Measurements from ENCODE around the gene SETD6. TPM values are rescaled to one million over a fixed set of nuclear protein-coding genes. Genes with fewer than 3 reads are reported as not detected.

The SETD6 gene
- total RNA-seq, 2 donors from 2014 or later = 37.2 to 42.3 TPM

GRCh38 chr16:58543685-58544084 lies 28.4 kb downstream of the SETD6 start:
- Mint-ChIP-seq H3K27ac (no peak overlapping the region), H3K27me3 (ENCODE audit: insufficient read depth) (no peaks in the 10 kb centered on the region), H3K4me1 (no peaks in the 10 kb centered on the region), H3K9me3 (no peaks in the 10 kb centered on the region), H3K4me3 (no peak overlapping the region), H3K36me3 (ENCODE audit: low read depth) (peaks cover 88% of the 10 kb centered on the region)
- no peak overlapping the region for H3K4me3 ChIP-seq (ENCODE audit: low read length)
- no peak overlapping the region for H3K27ac ChIP-seq (ENCODE audit: low read depth, low read length)
- 89 to 93% methylated on average over 7 to 8 of the region's 8 CpGs for WGBS, 2 experiments (ENCODE audit: insufficient coverage in 1 of 2, insufficient read length in 1 of 2)
- H3K9me3 ChIP-seq (ENCODE audit: control insufficient read depth, low read length) = no peaks in the 10 kb centered on the region
- no peaks in the 10 kb centered on the region for H3K4me1 ChIP-seq (ENCODE audit: control insufficient read depth, insufficient read depth, low read length)
- peaks cover 97% of the 10 kb centered on the region for H3K36me3 ChIP-seq (ENCODE audit: control insufficient read depth, insufficient read depth, low read length)
- no peak overlapping the region for H3K9ac ChIP-seq (ENCODE audit: extremely low read depth, low read length, poor library complexity, severe bottlenecking)
- no peaks in the 10 kb centered on the region for H3K27me3 ChIP-seq (ENCODE audit: control insufficient read depth, insufficient read depth, low read length, poor library complexity, severe bottlenecking)
- no peak for DNase-seq
- no peak for TF ChIP-seq CTCF (conservative IDR thresholded peaks at IDR 0.05)

GRCh38 chr16:58548378-58548777 lies 33.1 kb downstream of the SETD6 start:
- DNase-seq = no peak
- Histone ChIP-seq H3K9ac (ENCODE audit: extremely low read depth, low read length, poor library complexity, severe bottlenecking) (no peak overlapping the region), H3K27ac (ENCODE audit: low read depth, low read length) (no peak overlapping the region), H3K9me3 (ENCODE audit: control insufficient read depth, low read length) (no peaks in the 10 kb centered on the region), H3K27me3 (ENCODE audit: control insufficient read depth, insufficient read depth, low read length, poor library complexity, severe bottlenecking) (no peaks in the 10 kb centered on the region), H3K4me3 (ENCODE audit: low read length) (no peak overlapping the region), H3K36me3 (ENCODE audit: control insufficient read depth, insufficient read depth, low read length) (peaks cover 95% of the 10 kb centered on the region), H3K4me1 (ENCODE audit: control insufficient read depth, insufficient read depth, low read length) (no peaks in the 10 kb centered on the region)
- TF ChIP-seq CTCF (conservative IDR thresholded peaks at IDR 0.05) = no peak
- Mint-ChIP-seq H3K27me3 (ENCODE audit: insufficient read depth) (no peaks in the 10 kb centered on the region), H3K4me1 (no peaks in the 10 kb centered on the region), H3K4me3 (no peak overlapping the region), H3K27ac (peak overlapping the region; percentile 21), H3K36me3 (ENCODE audit: low read depth) (peaks cover 87% of the 10 kb centered on the region), H3K9me3 (no peaks in the 10 kb centered on the region)
- WGBS, 2 experiments (ENCODE audit: insufficient coverage in 1 of 2, insufficient read length in 1 of 2) = 87 to 100% methylated on average over 1 to 2 of the region's 2 CpGs

- peaks cover 83% of the 10 kb centered on the region for H3K36me3 Mint-ChIP-seq (ENCODE audit: low read depth)
- WGBS, 2 experiments (ENCODE audit: insufficient coverage in 1 of 2, insufficient read length in 1 of 2) = 94 to 100% methylated on average over 3 of the region's 3 CpGs
- H3K9me3 Mint-ChIP-seq = no peaks in the 10 kb centered on the region
- Histone ChIP-seq H3K9ac (ENCODE audit: extremely low read depth, low read length, poor library complexity, severe bottlenecking) (no peak overlapping the region), H3K36me3 (ENCODE audit: control insufficient read depth, insufficient read depth, low read length) (peaks cover 93% of the 10 kb centered on the region), H3K4me1 (ENCODE audit: control insufficient read depth, insufficient read depth, low read length) (no peaks in the 10 kb centered on the region), H3K4me3 (ENCODE audit: low read length) (no peak overlapping the region), H3K27ac (ENCODE audit: low read depth, low read length) (no peak overlapping the region), H3K9me3 (ENCODE audit: control insufficient read depth, low read length) (no peaks in the 10 kb centered on the region), H3K27me3 (ENCODE audit: control insufficient read depth, insufficient read depth, low read length, poor library complexity, severe bottlenecking) (no peaks in the 10 kb centered on the region)
- DNase-seq = no peak
- H3K27me3 Mint-ChIP-seq (ENCODE audit: insufficient read depth) = no peaks in the 10 kb centered on the region
- no peak overlapping the region for H3K4me3 Mint-ChIP-seq
- H3K4me1 Mint-ChIP-seq = no peaks in the 10 kb centered on the region
- TF ChIP-seq CTCF (conservative IDR thresholded peaks at IDR 0.05) = no peak
- H3K27ac Mint-ChIP-seq = no peak overlapping the region
These were observed 36.2 kb downstream of the SETD6 start for GRCh38 chr16:58551496-58551895.
